MCF 10A (cell line): ENCODE results near the gene CPNE7. TPM values are rescaled to one million over a fixed set of nuclear protein-coding genes. Genes with fewer than 3 reads are reported as not detected.

Source experiments
- BruUV-seq: library from RNA; stranded (reverse); fragments of 400-500 nt; replicated peaks from 2 replicates; lab custom pipeline; 2021; lab: Mats Ljungman, UMichigan
- CTCF ChIA-PET: fragments of 300-600 bp; sonication (Branson Sonifier 250); formaldehyde crosslinking; extraction: SDS; loops from one replicate; lab custom pipeline; 2021; ENCODE audit warnings: antibody characterized with exemption, inconsistent platforms; lab: Yijun Ruan, JAX
- POLR2A ChIA-PET: fragments of 300-600, 350-650 bp; sonication (Branson Sonifier 250); formaldehyde crosslinking; extraction: SDS; loops from one replicate; lab custom pipeline; 2020; ENCODE audit warnings: antibody characterized with exemption, inconsistent platforms; lab: Yijun Ruan, JAX
- DNase-seq: peaks from one replicate; pipeline ENCODE4 v3.0.0-alpha.2; 2018; ENCODE audit not compliant: unreplicated experiment
- H3K27ac Mint-ChIP-seq: one replicate; pipeline ENCODE4 v1.8.0; 2022; ENCODE audit warnings: mild to moderate bottlenecking, low read depth, mixed read lengths; ENCODE audit not compliant: unreplicated experiment
- H3K27me3 Mint-ChIP-seq: one replicate; pipeline ENCODE4 v1.8.0; 2022; ENCODE audit warnings: mixed read lengths; ENCODE audit not compliant: insufficient read depth, unreplicated experiment
- H3K36me3 Mint-ChIP-seq: one replicate; pipeline ENCODE4 v1.8.0; 2022; ENCODE audit warnings: mild to moderate bottlenecking, moderate library complexity, mixed read lengths; ENCODE audit not compliant: insufficient read depth, unreplicated experiment
- H3K4me1 Mint-ChIP-seq: one replicate; pipeline ENCODE4 v1.8.0; 2022; ENCODE audit warnings: mixed read lengths; ENCODE audit not compliant: insufficient read depth, unreplicated experiment
- H3K4me3 Mint-ChIP-seq: one replicate; pipeline ENCODE4 v1.8.0; 2022; ENCODE audit warnings: mild to moderate bottlenecking, moderate library complexity, mixed read lengths; ENCODE audit not compliant: unreplicated experiment
- H3K9me3 Mint-ChIP-seq: one replicate; pipeline ENCODE4 v1.8.0; 2022; ENCODE audit warnings: mixed read lengths; ENCODE audit not compliant: unreplicated experiment
- intact Hi-C: fragments of 100-400 bp; cut with micrococcal nuclease; formaldehyde crosslinking; loops from 2 replicates; pipeline ENCODE4 v1.14.1; 2022
- total RNA-seq: library from RNA; stranded (reverse); gene quantifications from 2 replicates; pipeline ENCODE4 v1.2.3, GENCODE V29; 2022
- TF ChIP-seq, protein P1 (sequence below): fragments of 200-600 bp; IDR thresholded peaks from one replicate; pipeline ENCODE4 v1.8.0; 2022; ENCODE audit warnings: antibody characterized with exemption, mild to moderate bottlenecking; ENCODE audit not compliant: unreplicated experiment

CPNE7 gene
- total RNA-seq, 1 experiment from 2014 or later, result 86.8 TPM

DNA sequence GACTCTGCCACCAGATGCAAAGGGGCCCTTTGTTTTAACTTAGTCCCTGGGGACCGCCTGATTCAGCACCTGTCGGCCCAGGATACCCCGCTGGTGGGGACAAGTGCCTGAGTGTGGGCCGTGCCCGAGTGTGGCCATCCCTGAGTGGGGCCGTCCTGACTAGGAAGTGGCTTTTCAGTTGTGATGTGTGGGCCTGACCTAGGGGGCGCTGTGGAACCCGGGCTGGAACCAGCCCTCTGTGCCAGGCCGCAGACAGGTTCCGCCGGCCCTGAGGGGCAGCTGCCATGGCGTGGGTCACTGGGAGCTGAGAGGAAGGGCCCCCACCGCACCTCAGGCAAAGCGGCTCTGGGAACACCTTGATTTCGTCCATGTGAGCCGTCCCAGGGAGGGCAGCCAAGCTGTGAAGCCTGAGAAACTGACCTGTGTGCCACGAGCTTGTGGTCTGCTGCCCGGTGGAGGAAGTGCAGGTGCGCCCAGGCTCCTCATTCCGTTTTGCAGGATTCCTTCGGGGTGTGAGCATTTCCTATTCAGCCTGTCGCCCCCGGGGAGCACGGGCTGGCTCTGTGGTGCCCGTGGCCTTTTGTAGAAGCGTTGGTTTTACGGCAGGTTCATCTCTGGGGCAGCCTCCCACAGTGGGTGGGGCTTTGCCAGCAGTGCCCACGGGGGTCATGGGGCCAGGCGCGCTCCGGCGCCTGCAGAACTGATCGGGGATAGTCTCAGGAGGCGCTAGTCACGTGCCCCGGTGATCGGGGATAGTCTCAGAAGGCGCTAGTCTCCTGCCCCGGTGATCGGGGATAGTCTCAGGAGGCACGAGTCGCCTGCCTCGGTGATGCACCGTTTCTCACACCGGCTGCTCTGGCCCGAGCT lies 9.8 kb upstream of the CPNE7 start:
- no peaks in the 10 kb centered on the region for H3K27me3 Mint-ChIP-seq
- H3K4me3 Mint-ChIP-seq, result peak overlapping the region; percentile 40
- CTCF ChIA-PET, result interaction anchor here (0.6 to 1.5 kb wide), 7 partner anchors 8 to 239 kb away, joined by 3 to 9 read pairs (median 6); partner anchors contain the start of gene CPNE7
- DNase-seq, result peak; percentile 75
- no peaks in the 10 kb centered on the region for H3K9me3 Mint-ChIP-seq
- peaks cover 58% of the 10 kb centered on the region for H3K36me3 Mint-ChIP-seq
- peaks cover 17% of the 10 kb centered on the region for H3K4me1 Mint-ChIP-seq
- TF ChIP-seq, protein P1, sequence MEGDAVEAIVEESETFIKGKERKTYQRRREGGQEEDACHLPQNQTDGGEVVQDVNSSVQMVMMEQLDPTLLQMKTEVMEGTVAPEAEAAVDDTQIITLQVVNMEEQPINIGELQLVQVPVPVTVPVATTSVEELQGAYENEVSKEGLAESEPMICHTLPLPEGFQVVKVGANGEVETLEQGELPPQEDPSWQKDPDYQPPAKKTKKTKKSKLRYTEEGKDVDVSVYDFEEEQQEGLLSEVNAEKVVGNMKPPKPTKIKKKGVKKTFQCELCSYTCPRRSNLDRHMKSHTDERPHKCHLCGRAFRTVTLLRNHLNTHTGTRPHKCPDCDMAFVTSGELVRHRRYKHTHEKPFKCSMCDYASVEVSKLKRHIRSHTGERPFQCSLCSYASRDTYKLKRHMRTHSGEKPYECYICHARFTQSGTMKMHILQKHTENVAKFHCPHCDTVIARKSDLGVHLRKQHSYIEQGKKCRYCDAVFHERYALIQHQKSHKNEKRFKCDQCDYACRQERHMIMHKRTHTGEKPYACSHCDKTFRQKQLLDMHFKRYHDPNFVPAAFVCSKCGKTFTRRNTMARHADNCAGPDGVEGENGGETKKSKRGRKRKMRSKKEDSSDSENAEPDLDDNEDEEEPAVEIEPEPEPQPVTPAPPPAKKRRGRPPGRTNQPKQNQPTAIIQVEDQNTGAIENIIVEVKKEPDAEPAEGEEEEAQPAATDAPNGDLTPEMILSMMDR, result peak; percentile 76
- no TSS peak for BruUV-seq
- H3K27ac Mint-ChIP-seq, result peak overlapping the region; percentile 49
- intact Hi-C loops, result no loop called here
- POLR2A ChIA-PET, result interaction anchor here (0.6 to 1.7 kb wide), 16 partner anchors 10 to 346 kb away, joined by 3 to 9 read pairs (median 3); partner anchors contain the start of genes CDK10, CPNE7, DPEP1 and SPG7

- Mint-ChIP-seq H3K4me1 (peaks cover 10% of the 10 kb centered on the region), H3K27me3 (no peaks in the 10 kb centered on the region), H3K27ac (no peak overlapping the region), H3K36me3 (peaks cover 37% of the 10 kb centered on the region), H3K9me3 (no peaks in the 10 kb centered on the region), H3K4me3 (no peak overlapping the region)
- no peak for DNase-seq
- intact Hi-C loops, result no loop called here
- TF ChIP-seq, protein P1, result no peak
- ChIA-PET POLR2A (interaction anchor here (0.7 to 1.1 kb wide), 3 partner anchors 16 to 89 kb away, joined by 3 to 4 read pairs (median 3); no protein-coding TSS in a partner anchor), CTCF (interaction anchor here (0.6 to 0.7 kb wide), 2 partner anchors 82 to 313 kb away, joined by 3 read pairs; no protein-coding TSS in a partner anchor)
- BruUV-seq, result no TSS peak
Observed at GRCh38 chr16:89567656-89568594, 7.6 kb upstream of the CPNE7 start.

GRCh38 chr16:89569506-89570341 lies 5.8 kb upstream of the CPNE7 start:
- intact Hi-C loops, result no loop called here
- DNase-seq, result no peak

More at GRCh38 chr16:89569506-89570341, 5.8 kb upstream of the CPNE7 start:
- ChIA-PET POLR2A (interaction anchor here (0.7 kb wide), 1 partner anchor 33 kb away, joined by 4 read pairs; no protein-coding TSS in a partner anchor), CTCF (no interaction called here)
- peaks cover 19% of the 10 kb centered on the region for H3K36me3 Mint-ChIP-seq
- no peaks in the 10 kb centered on the region for H3K27me3 Mint-ChIP-seq
- H3K4me1 Mint-ChIP-seq, result peaks cover 9% of the 10 kb centered on the region
- BruUV-seq, result no TSS peak
- no peaks in the 10 kb centered on the region for H3K9me3 Mint-ChIP-seq
- H3K4me3 Mint-ChIP-seq, result no peak overlapping the region
- TF ChIP-seq, protein P1, result no peak
- no peak overlapping the region for H3K27ac Mint-ChIP-seq
